HG02870 (cell line): ENCODE data around the gene KCTD19.
A peak's percentile ranks its signal among the peaks of the same experiment; 100 is the strongest.

Experiments used
- ATAC-seq: cut with Tn5 transposase; IDR thresholded peaks from one replicate; pipeline ENCODE4 v1.9.1; 2021; ENCODE audit warnings: mild to moderate bottlenecking, moderate library complexity; ENCODE audit not compliant: unreplicated experiment

The KCTD19 gene

GRCh38 chr16:67327743-67328142 lies 1.2 kb upstream of the KCTD19 start:
- ATAC-seq = no peak

GRCh38 chr16:67326115-67326471 lies 448 bp downstream of the KCTD19 start:
- ATAC-seq = no peak

GRCh38 chr16:67317853-67318252 lies 8.7 kb downstream of the KCTD19 start:
- no peak for ATAC-seq

- no peak for ATAC-seq
Measured at GRCh38 chr16:67312719-67313118, 13.8 kb downstream of the KCTD19 start.

GRCh38 chr16:67311607-67312488 lies 14.7 kb downstream of the KCTD19 start:
- peak; percentile 77 for ATAC-seq

- no peak for ATAC-seq
Measured at GRCh38 chr16:67310561-67310960, 16.0 kb downstream of the KCTD19 start.

- no peak for ATAC-seq
Measured at GRCh38 chr16:67305216-67306071, 21.1 kb downstream of the KCTD19 start.

- ATAC-seq = no peak
Measured at GRCh38 chr16:67304020-67304419, 22.5 kb downstream of the KCTD19 start.

- ATAC-seq = no peak
Measured at GRCh38 chr16:67302970-67303369, 23.6 kb downstream of the KCTD19 start.

- no peak for ATAC-seq
Measured at GRCh38 chr16:67302076-67302475, 24.5 kb downstream of the KCTD19 start.

- no peak for ATAC-seq
Measured at GRCh38 chr16:67301080-67301782, 25.3 kb downstream of the KCTD19 start.

GRCh38 chr16:67299269-67299668 lies 27.3 kb downstream of the KCTD19 start:
- ATAC-seq = no peak

GRCh38 chr16:67298277-67298676 lies 28.3 kb downstream of the KCTD19 start:
- no peak for ATAC-seq

- ATAC-seq = no peak
Measured at GRCh38 chr16:67296420-67296819, 30.1 kb downstream of the KCTD19 start.

- no peak for ATAC-seq
Measured at GRCh38 chr16:67294938-67295361, 31.6 kb downstream of the KCTD19 start.

GRCh38 chr16:67294171-67294757 lies 32.3 kb downstream of the KCTD19 start:
- ATAC-seq = no peak

GRCh38 chr16:67291461-67291860 lies 35.1 kb downstream of the KCTD19 start:
- no peak for ATAC-seq

- ATAC-seq = no peak
Measured at GRCh38 chr16:67287960-67288359, 38.6 kb downstream of the KCTD19 start.

- ATAC-seq = no peak
Measured at GRCh38 chr16:67286441-67287235, 39.9 kb downstream of the KCTD19 start.
